ENCODE results near the gene GPM6B.

Gene GPM6B

GRCh38 chrX:13816643-13817627 lies at the start of gene GPM6B:
GPM6B (minus strand) TSS chrX:13817093; CDS start chrX:13816904, 189 bp downstream.
- no peak for DNase-seq (ENCODE audit: low read depth in 2 of 2)

GRCh38 chrX:13864264-13864663 lies 47.4 kb upstream of the GPM6B start:
- DNase-seq (ENCODE audit: low read depth in 2 of 2) = no peak

- DNase-seq (ENCODE audit: low read depth in 2 of 2) = no peak
These were observed 46.4 kb upstream of the GPM6B start for GRCh38 chrX:13863324-13863723.

GRCh38 chrX:13859724-13860123 lies 42.8 kb upstream of the GPM6B start:
- DNase-seq (ENCODE audit: low read depth in 2 of 2) = no peak

GRCh38 chrX:13857804-13858203 lies 40.9 kb upstream of the GPM6B start:
- DNase-seq (ENCODE audit: low read depth in 2 of 2) = no peak

- no peak for DNase-seq (ENCODE audit: low read depth in 2 of 2)
These were observed 39.0 kb upstream of the GPM6B start for GRCh38 chrX:13855689-13856450.

- no peak for DNase-seq (ENCODE audit: low read depth in 2 of 2)
These were observed 37.1 kb upstream of the GPM6B start for GRCh38 chrX:13854003-13854402.

- DNase-seq (ENCODE audit: low read depth in 2 of 2) = no peak
These were observed 35.3 kb upstream of the GPM6B start for GRCh38 chrX:13852001-13852695.

- DNase-seq (ENCODE audit: low read depth in 2 of 2) = no peak
These were observed 29.0 kb upstream of the GPM6B start for GRCh38 chrX:13845721-13846378.

- no peak for DNase-seq (ENCODE audit: low read depth in 2 of 2)
These were observed 26.3 kb upstream of the GPM6B start for GRCh38 chrX:13843150-13843721.

- no peak for DNase-seq (ENCODE audit: low read depth in 2 of 2)
These were observed 23.2 kb upstream of the GPM6B start for GRCh38 chrX:13840121-13840520.

GRCh38 chrX:13837290-13837745 lies 20.4 kb upstream of the GPM6B start:
- no peak for DNase-seq (ENCODE audit: low read depth in 2 of 2)

- no peak for DNase-seq (ENCODE audit: low read depth in 2 of 2)
These were observed 19.7 kb upstream of the GPM6B start for GRCh38 chrX:13836575-13836974.

GRCh38 chrX:13835825-13836224 lies 18.9 kb upstream of the GPM6B start:
- no peak for DNase-seq (ENCODE audit: low read depth in 2 of 2)

- no peak for DNase-seq (ENCODE audit: low read depth in 2 of 2)
These were observed 17.5 kb upstream of the GPM6B start for GRCh38 chrX:13834355-13834754.

GRCh38 chrX:13829983-13830382 lies 13.1 kb upstream of the GPM6B start:
- DNase-seq (ENCODE audit: low read depth in 2 of 2) = no peak

GRCh38 chrX:13828392-13828791 lies 11.5 kb upstream of the GPM6B start:
- no peak for DNase-seq (ENCODE audit: low read depth in 2 of 2)

GRCh38 chrX:13827298-13828090 lies 10.6 kb upstream of the GPM6B start:
- DNase-seq (ENCODE audit: low read depth in 2 of 2) = no peak

GRCh38 chrX:13826770-13827169 lies 9.9 kb upstream of the GPM6B start:
- no peak for DNase-seq (ENCODE audit: low read depth in 2 of 2)

GRCh38 chrX:13825178-13825762 lies 8.4 kb upstream of the GPM6B start:
- DNase-seq (ENCODE audit: low read depth in 2 of 2) = no peak

Measured in stimulated activated CD4-positive, alpha-beta T cell treated with anti-CD3 and anti-CD28 coated beads, Interleukin-15, amount 100 ng/mL, for 48 hours (primary cell).